ENCODE data around the gene MFGE8.

Gene MFGE8

GRCh38 chr15:88876573-88876972, 36.6 kb downstream of the MFGE8 start:
- no peak overlapping the region for H4K8ac ChIP-seq (ENCODE audit: low read length)
- no peak overlapping the region for H3K14ac ChIP-seq (ENCODE audit: low read length in 2 of 2)
- no peak for DNase-seq
- no peak overlapping the region for H2BK15ac ChIP-seq (ENCODE audit: low read depth, poor library complexity, severe bottlenecking)
- H2BK5ac ChIP-seq (ENCODE audit: low read depth, low read length, poor library complexity, severe bottlenecking), result no peak overlapping the region
- no peak overlapping the region for H3K18ac ChIP-seq (ENCODE audit: low read depth in 1 of 2, low read length in 2 of 2)
- H3K4me3 ChIP-seq (ENCODE audit: insufficient read depth in 1 of 2, low read depth in 1 of 2, low read length in 2 of 2), result no peak overlapping the region
- H3K79me1 ChIP-seq (replicated peaks; ENCODE audit: low read length, poor library complexity, severe bottlenecking), result no peaks in the 10 kb centered on the region
- H3K9ac ChIP-seq (ENCODE audit: low read length), result no peak overlapping the region
- no peaks in the 10 kb centered on the region for H3K36me3 ChIP-seq (ENCODE audit: control insufficient read depth in 1 of 2, insufficient read depth in 2 of 2, low read depth in 1 of 2, low read length in 2 of 2)
- H3K23ac ChIP-seq (ENCODE audit: low read length in 2 of 2), result no peak overlapping the region
- no peak overlapping the region for H2BK12ac ChIP-seq (ENCODE audit: low read length in 2 of 2)
- H2AK5ac ChIP-seq (ENCODE audit: low read length, severe bottlenecking), result no peak overlapping the region
- H2BK120ac ChIP-seq (ENCODE audit: low read depth, low read length), result no peak overlapping the region
- no peak overlapping the region for H3K27ac ChIP-seq (ENCODE audit: low read length, poor library complexity, severe bottlenecking)
- H3K4me2 ChIP-seq (ENCODE audit: low read length, poor library complexity, severe bottlenecking), result no peak overlapping the region
- WGBS, result 82% methylated on average over 10 of the region's 10 CpGs
- no peaks in the 10 kb centered on the region for H3K9me3 ChIP-seq (ENCODE audit: control insufficient read depth, low read length)
- no peak overlapping the region for H4K91ac ChIP-seq (ENCODE audit: low read length)
- H3K4ac ChIP-seq (ENCODE audit: low read depth in 1 of 2, low read length in 2 of 2), result no peak overlapping the region
- H2AFZ ChIP-seq (ENCODE audit: low read depth, low read length), result no peak overlapping the region
- peaks cover 30 to 34% of the 10 kb centered on the region in 2 experiments for H3K27me3 ChIP-seq (ENCODE audit: control insufficient read depth in 1 of 2, insufficient read depth in 1 of 2, low read length in 2 of 2)
- no peaks in the 10 kb centered on the region for H3K4me1 ChIP-seq (ENCODE audit: control insufficient read depth, insufficient read depth, low read depth, low read length)

GRCh38 chr15:88874684-88875083, 38.5 kb downstream of the MFGE8 start:
- H2BK12ac ChIP-seq (ENCODE audit: low read length in 2 of 2), result no peak overlapping the region
- H3K79me1 ChIP-seq (replicated peaks; ENCODE audit: low read length, poor library complexity, severe bottlenecking), result no peaks in the 10 kb centered on the region
- no peak overlapping the region for H3K9ac ChIP-seq (ENCODE audit: low read length)
- no peak for DNase-seq
- H3K27me3 ChIP-seq (ENCODE audit: control insufficient read depth in 1 of 2, insufficient read depth in 1 of 2, low read length in 2 of 2), result peaks cover 47 to 53% of the 10 kb centered on the region in 2 experiments
- no peak overlapping the region for H3K18ac ChIP-seq (ENCODE audit: low read depth in 1 of 2, low read length in 2 of 2)
- no peak overlapping the region for H2BK120ac ChIP-seq (ENCODE audit: low read depth, low read length)
- no peak overlapping the region for H3K27ac ChIP-seq (ENCODE audit: low read length, poor library complexity, severe bottlenecking)
- no peaks in the 10 kb centered on the region for H3K4me1 ChIP-seq (ENCODE audit: control insufficient read depth, insufficient read depth, low read depth, low read length)
- no peak overlapping the region for H4K8ac ChIP-seq (ENCODE audit: low read length)
- H3K4ac ChIP-seq (ENCODE audit: low read depth in 1 of 2, low read length in 2 of 2), result no peak overlapping the region
- H2AFZ ChIP-seq (ENCODE audit: low read depth, low read length), result no peak overlapping the region
- no peak overlapping the region for H3K4me2 ChIP-seq (ENCODE audit: low read length, poor library complexity, severe bottlenecking)
- H4K91ac ChIP-seq (ENCODE audit: low read length), result no peak overlapping the region
- no peaks in the 10 kb centered on the region for H3K9me3 ChIP-seq (ENCODE audit: control insufficient read depth, low read length)
- no peak overlapping the region for H3K4me3 ChIP-seq (ENCODE audit: insufficient read depth in 1 of 2, low read depth in 1 of 2, low read length in 2 of 2)
- no peak overlapping the region for H3K23ac ChIP-seq (ENCODE audit: low read length in 2 of 2)
- H3K14ac ChIP-seq (ENCODE audit: low read length in 2 of 2), result no peak overlapping the region
- no peak overlapping the region for H2BK15ac ChIP-seq (ENCODE audit: low read depth, poor library complexity, severe bottlenecking)
- no peaks in the 10 kb centered on the region for H3K36me3 ChIP-seq (ENCODE audit: control insufficient read depth in 1 of 2, insufficient read depth in 2 of 2, low read depth in 1 of 2, low read length in 2 of 2)
- WGBS, result 54% methylated on average over 6 of the region's 6 CpGs
- H2BK5ac ChIP-seq (ENCODE audit: low read depth, low read length, poor library complexity, severe bottlenecking), result no peak overlapping the region
- H2AK5ac ChIP-seq (ENCODE audit: low read length, severe bottlenecking), result no peak overlapping the region

- WGBS, result 87% methylated on average over 14 of the region's 15 CpGs
- Histone ChIP-seq H3K4ac (ENCODE audit: low read depth in 1 of 2, low read length in 2 of 2) (no peak overlapping the region), H3K27me3 (ENCODE audit: control insufficient read depth in 1 of 2, insufficient read depth in 1 of 2, low read length in 2 of 2) (peaks cover 51 to 57% of the 10 kb centered on the region in 2 experiments), H3K27ac (ENCODE audit: low read length, poor library complexity, severe bottlenecking) (no peak overlapping the region), H4K8ac (ENCODE audit: low read length) (no peak overlapping the region), H3K18ac (ENCODE audit: low read depth in 1 of 2, low read length in 2 of 2) (no peak overlapping the region), H2AFZ (ENCODE audit: low read depth, low read length) (no peak overlapping the region), H2BK15ac (ENCODE audit: low read depth, poor library complexity, severe bottlenecking) (no peak overlapping the region), H3K4me2 (ENCODE audit: low read length, poor library complexity, severe bottlenecking) (no peak overlapping the region), H2BK5ac (ENCODE audit: low read depth, low read length, poor library complexity, severe bottlenecking) (no peak overlapping the region), H3K4me3 (ENCODE audit: insufficient read depth in 1 of 2, low read depth in 1 of 2, low read length in 2 of 2) (no peak overlapping the region), H2BK120ac (ENCODE audit: low read depth, low read length) (no peak overlapping the region), H3K79me1 (replicated peaks; ENCODE audit: low read length, poor library complexity, severe bottlenecking) (no peaks in the 10 kb centered on the region), H3K9me3 (ENCODE audit: control insufficient read depth, low read length) (no peaks in the 10 kb centered on the region), H3K36me3 (ENCODE audit: control insufficient read depth in 1 of 2, insufficient read depth in 2 of 2, low read depth in 1 of 2, low read length in 2 of 2) (no peaks in the 10 kb centered on the region), H3K4me1 (ENCODE audit: control insufficient read depth, insufficient read depth, low read depth, low read length) (no peaks in the 10 kb centered on the region), H3K9ac (ENCODE audit: low read length) (no peak overlapping the region), H3K23ac (ENCODE audit: low read length in 2 of 2) (no peak overlapping the region), H2AK5ac (ENCODE audit: low read length, severe bottlenecking) (no peak overlapping the region), H4K91ac (ENCODE audit: low read length) (no peak overlapping the region), H3K14ac (ENCODE audit: low read length in 2 of 2) (no peak overlapping the region), H2BK12ac (ENCODE audit: low read length in 2 of 2) (no peak overlapping the region)
- no peak for DNase-seq
Observed at GRCh38 chr15:88874275-88874674, 38.9 kb downstream of the MFGE8 start.

- no peaks in the 10 kb centered on the region for H3K9me3 ChIP-seq (ENCODE audit: control insufficient read depth, low read length)
- no peak for DNase-seq
- no peak overlapping the region for H3K9ac ChIP-seq (ENCODE audit: low read length)
- no peak overlapping the region for H3K4me3 ChIP-seq (ENCODE audit: insufficient read depth in 1 of 2, low read depth in 1 of 2, low read length in 2 of 2)
- peaks cover 56 to 62% of the 10 kb centered on the region in 2 experiments for H3K27me3 ChIP-seq (ENCODE audit: control insufficient read depth in 1 of 2, insufficient read depth in 1 of 2, low read length in 2 of 2)
- no peaks in the 10 kb centered on the region for H3K4me1 ChIP-seq (ENCODE audit: control insufficient read depth, insufficient read depth, low read depth, low read length)
- H3K23ac ChIP-seq (ENCODE audit: low read length in 2 of 2), result no peak overlapping the region
- H4K91ac ChIP-seq (ENCODE audit: low read length), result no peak overlapping the region
- H3K14ac ChIP-seq (ENCODE audit: low read length in 2 of 2), result no peak overlapping the region
- H3K18ac ChIP-seq (ENCODE audit: low read depth in 1 of 2, low read length in 2 of 2), result no peak overlapping the region
- no peaks in the 10 kb centered on the region for H3K36me3 ChIP-seq (ENCODE audit: control insufficient read depth in 1 of 2, insufficient read depth in 2 of 2, low read depth in 1 of 2, low read length in 2 of 2)
- H2AFZ ChIP-seq (ENCODE audit: low read depth, low read length), result no peak overlapping the region
- no peak overlapping the region for H3K27ac ChIP-seq (ENCODE audit: low read length, poor library complexity, severe bottlenecking)
- H3K4ac ChIP-seq (ENCODE audit: low read depth in 1 of 2, low read length in 2 of 2), result no peak overlapping the region
- no peak overlapping the region for H4K8ac ChIP-seq (ENCODE audit: low read length)
- H3K4me2 ChIP-seq (ENCODE audit: low read length, poor library complexity, severe bottlenecking), result no peak overlapping the region
- no peak overlapping the region for H2BK120ac ChIP-seq (ENCODE audit: low read depth, low read length)
- H2BK12ac ChIP-seq (ENCODE audit: low read length in 2 of 2), result no peak overlapping the region
- no peak overlapping the region for H2BK15ac ChIP-seq (ENCODE audit: low read depth, poor library complexity, severe bottlenecking)
- WGBS, result 94% methylated on average over 13 of the region's 13 CpGs
- no peak overlapping the region for H2AK5ac ChIP-seq (ENCODE audit: low read length, severe bottlenecking)
- no peaks in the 10 kb centered on the region for H3K79me1 ChIP-seq (replicated peaks; ENCODE audit: low read length, poor library complexity, severe bottlenecking)
- H2BK5ac ChIP-seq (ENCODE audit: low read depth, low read length, poor library complexity, severe bottlenecking), result no peak overlapping the region
Observed at GRCh38 chr15:88873786-88874185, 39.4 kb downstream of the MFGE8 start.
